ENCODE measurements around the gene ZNF831.
A peak's percentile ranks its signal among the peaks of the same experiment; 100 is the strongest.

Gene ZNF831

DNA sequence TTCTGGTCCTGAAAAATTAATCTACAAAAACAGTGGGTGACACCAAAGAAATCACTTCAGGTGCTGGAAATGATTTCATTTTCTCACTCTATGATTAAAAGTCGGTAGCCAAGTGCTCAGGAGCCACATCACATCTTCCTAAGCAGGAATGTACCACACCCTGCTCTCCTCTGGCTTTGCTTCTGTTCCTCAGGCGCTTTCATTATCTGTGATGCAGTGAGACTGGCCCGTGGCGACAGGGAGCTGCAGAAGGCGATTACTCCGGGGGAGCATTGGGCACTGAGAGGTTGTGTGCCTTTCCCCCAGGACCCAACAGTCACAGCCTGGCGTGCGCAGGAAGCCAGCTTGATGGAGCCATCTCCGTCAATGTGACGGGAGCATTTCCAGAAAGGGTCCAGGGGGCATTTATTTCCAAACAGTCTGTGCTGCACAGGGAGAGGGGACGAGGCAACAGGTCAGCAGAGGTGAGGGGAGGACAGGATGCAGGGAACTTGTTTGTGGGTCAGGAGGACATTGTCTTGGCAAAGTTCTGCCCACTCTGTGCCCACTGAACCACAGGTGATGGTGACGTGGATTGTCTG is 5.6 kb upstream of the ZNF831 start:
- no peak for DNase-seq

GRCh38 chr20:59158673-59159072 is 4.9 kb upstream of the ZNF831 start:
- no peak for DNase-seq

DNA sequence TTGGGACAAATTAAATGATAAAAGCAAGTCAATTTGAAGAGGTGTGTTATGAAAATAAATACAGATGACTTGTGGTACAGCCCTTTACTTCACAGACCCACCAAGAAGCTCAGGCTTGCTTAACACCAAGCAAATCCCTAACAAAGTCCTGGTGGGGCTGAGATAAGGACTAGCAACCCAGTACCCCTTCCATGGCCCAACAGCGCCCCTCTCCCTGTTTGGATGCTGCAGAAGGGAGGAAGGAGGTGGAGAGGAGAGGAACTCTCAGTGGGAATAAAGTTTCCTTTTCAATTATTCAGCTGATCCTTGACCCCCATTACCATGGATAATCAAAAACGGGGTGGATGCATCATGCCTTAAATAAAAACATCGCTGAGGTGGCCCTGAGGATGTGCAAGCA is 4.5 kb upstream of the ZNF831 start:
- no peak for DNase-seq

DNA sequence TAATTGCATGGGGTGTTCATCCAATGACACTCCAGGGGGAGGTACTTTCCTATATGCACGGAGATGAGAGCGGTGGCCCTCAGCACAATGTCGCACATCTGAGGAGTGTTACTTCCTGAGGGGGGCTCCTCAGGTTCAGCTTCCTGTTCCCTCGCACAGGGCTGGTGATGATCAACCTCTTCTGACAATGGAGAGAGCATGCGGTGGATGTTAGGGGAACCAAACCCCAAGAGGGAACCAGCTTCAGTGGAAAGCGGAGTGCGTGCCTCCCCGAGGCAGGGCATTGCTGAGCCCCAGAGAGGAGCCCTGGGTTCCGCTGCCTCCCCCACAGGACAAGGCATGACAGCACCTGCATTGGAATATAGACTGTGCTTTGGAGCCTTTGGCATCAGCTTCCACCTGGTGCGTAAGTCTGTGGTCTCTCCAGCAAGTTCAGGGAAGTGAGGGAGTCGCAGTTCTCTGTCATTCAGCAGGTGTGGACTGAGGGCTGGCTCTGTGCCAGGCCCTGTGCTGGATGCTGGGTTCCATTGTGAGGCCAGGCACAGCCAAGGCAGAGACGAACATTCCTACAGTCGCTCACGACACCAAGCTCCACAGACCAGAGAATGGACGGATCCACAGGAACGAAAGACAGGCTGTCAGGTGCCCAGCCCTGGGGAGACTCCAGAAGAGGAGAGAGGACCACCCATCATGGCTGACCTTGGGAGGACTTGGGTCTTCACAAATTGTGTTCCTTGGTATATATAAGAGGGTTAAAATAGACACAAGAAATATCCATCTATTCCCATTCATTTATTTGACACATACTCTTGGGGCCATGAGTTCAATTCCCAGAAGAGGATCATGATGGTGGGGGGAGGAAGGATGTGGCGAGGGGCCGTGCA is 3.9 kb upstream of the ZNF831 start:
- peak; percentile 64 to 71 for DNase-seq

DNA sequence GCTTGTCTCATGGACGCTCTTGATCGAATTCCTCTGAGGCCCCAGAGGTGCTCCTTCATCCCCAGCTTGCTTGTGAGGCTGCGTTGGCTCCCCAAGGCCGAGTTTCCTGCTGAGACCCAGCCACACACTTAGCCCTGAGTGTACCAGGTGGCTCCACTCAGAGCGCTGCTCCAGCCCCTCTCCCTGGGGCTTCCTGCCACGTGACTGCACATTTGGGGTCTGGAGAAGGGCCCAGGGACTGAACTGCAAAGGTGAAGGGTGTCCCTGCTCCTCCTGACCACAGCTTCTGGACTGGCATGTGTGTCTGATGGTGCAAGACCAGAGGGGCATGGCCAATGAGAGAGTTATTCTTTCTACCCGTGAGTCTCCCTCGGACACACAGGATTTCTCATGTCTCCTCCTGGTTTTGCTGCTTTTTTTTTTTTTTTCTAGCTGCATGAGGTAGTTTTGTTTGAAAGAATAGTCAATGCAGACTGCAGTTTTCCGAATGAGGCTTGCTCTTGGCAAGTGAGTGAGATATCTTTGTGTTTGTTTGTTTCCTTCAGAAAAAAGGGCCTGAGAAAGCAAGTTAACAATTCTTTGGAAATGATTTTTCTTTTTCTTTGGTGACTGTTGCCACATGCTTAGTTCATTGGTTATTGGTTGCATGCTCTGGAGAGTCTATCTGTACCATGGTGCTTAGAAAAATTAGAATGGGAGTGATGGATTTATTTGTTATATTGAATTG is 3.1 kb upstream of the ZNF831 start:
- no peak for DNase-seq

GRCh38 chr20:59161721-59162120 is 1.9 kb upstream of the ZNF831 start:
- no peak for DNase-seq

GRCh38 chr20:59164686-59165391 is 1.2 kb downstream of the ZNF831 start:
- DNase-seq, result no peak

DNA sequence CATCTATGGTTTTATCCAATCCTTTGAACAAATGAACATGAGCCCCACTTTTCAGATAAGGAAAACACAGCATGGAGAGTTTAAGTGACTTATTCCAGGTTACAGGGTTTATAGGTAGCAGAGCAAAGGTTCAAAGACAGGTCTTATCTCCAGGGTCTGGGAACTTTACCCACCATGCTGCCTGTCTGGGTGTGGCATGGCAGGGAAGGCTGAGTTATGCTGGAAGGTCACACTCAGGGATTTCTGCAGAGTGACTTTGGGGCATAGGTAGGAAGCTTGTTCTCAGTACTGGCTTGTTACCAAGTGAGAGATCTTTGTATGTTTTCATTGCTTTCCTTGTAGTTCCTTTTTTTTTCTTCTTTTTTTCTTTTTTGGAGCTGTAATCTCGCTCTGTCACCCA is 1.8 kb downstream of the ZNF831 start:
- DNase-seq, result no peak

- peak in 1 of 2 experiments; percentile 17 for DNase-seq
Observed at GRCh38 chr20:59165891-59166709, 2.5 kb downstream of the ZNF831 start.

DNA sequence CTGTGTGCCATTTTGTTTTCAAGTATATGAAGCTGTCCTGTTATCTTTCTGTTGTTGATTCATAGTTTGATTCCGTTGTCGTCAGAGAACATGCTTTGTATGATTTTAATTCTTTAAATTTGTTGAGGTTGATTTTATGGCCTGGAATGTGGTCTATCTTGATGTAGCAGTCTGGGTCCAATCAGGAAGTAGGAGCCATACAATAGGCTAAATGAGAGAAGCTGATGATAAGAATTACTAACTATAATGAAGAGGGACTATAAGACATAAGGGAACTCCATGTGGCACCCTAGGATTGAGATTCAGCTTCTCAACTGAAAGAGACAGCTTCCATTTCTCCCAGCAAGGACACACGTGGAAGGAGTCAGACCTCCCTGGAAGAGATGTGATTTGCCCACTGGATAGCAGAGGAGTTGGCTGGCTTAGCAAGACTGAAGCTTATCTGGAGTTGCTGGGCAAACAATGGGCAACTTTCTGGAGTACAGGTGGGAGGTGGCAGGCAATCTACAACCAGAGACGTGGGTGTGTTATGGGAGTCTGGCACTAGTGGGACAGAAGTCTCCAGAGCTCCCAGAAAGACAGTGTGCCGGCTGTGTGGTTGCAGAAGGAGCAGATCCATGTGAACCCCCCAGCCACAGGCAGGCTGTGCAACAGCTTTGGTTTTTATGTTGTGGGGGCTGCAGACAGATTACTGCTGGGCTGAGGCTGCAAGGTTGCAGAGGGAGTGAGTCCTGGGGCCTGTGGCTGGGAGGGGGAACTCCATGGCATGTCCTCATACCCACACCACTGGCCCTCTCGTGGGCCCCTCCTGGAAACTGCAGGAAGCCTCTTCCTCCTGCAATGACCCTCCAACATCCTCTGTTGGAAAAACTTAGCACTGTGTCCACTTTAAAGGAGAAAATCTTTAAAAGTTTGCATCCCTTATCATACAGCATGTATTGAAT is 7.1 kb downstream of the ZNF831 start:
- DNase-seq, result peak; percentile 15 to 18

GRCh38 chr20:59171986-59172385 is 8.4 kb downstream of the ZNF831 start:
- DNase-seq, result no peak

DNA sequence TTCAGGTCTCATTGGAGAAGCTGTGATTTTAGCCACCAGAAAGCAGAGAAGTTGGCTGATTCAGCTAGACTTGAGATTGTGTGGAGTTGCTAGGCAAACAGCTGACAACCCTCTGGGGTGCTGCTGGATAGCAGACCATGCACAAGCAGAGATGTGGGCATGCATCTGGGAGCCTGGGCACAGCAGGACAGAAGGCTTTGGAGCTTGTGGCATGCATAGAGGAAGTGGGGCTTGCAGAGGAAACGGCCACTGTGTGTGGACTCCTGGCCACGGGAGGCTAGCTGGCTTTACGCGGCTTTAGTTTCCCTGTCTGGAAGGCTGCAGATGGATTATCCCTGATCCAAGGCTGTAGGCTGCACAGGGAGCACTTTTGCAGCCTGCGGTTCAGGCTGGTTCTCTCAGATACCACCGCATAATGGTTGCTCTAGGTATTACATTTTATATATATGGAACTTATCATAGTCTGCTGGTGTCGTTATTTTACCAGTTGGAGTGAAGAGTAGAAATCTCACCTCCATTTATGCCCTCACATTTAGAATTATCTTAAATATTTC is 10.4 kb downstream of the ZNF831 start:
- peak; percentile 12 to 14 for DNase-seq

DNA sequence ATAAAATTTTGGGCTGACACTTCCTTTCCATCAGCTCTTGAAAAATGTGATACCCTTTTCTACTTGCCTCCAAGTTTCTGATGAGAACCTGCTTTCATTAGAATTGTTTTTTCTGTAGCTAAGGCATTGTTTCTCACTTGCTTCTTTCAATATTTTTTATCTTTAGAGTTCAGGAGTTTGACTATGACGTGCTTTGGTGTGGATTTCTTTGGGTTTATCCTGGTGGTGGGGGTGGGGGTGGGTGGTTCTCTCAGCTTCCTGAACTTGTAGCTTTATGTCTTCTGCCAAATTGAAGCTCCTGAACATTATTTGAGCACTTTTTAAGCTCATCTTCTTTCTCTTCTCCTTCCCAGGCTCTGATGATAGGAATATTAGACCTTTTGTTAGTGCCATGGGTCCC is 11.4 kb downstream of the ZNF831 start:
- DNase-seq, result no peak

- peak in 1 of 2 experiments; percentile 15 for DNase-seq
Observed at GRCh38 chr20:59175861-59176260, 12.2 kb downstream of the ZNF831 start.

DNA sequence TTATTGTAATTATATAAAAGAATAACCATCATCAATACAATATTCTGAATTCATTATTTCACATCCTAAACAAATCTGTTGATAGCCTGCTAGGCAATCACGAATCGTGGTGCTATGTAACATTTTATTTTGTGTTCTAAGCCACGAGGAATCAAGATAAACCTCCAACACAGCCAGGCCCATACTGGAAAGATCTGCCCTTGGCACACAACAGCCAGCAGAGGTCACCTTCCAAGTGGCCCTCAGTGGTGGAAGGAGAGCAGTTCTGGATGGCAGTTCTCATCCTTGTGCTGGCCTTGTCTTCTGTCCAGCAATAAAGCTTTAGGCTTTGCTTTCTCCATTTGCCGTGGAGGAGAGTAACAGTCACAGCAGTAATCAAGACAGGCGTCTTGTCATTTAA is 13.2 kb downstream of the ZNF831 start:
- DNase-seq, result no peak

DNA sequence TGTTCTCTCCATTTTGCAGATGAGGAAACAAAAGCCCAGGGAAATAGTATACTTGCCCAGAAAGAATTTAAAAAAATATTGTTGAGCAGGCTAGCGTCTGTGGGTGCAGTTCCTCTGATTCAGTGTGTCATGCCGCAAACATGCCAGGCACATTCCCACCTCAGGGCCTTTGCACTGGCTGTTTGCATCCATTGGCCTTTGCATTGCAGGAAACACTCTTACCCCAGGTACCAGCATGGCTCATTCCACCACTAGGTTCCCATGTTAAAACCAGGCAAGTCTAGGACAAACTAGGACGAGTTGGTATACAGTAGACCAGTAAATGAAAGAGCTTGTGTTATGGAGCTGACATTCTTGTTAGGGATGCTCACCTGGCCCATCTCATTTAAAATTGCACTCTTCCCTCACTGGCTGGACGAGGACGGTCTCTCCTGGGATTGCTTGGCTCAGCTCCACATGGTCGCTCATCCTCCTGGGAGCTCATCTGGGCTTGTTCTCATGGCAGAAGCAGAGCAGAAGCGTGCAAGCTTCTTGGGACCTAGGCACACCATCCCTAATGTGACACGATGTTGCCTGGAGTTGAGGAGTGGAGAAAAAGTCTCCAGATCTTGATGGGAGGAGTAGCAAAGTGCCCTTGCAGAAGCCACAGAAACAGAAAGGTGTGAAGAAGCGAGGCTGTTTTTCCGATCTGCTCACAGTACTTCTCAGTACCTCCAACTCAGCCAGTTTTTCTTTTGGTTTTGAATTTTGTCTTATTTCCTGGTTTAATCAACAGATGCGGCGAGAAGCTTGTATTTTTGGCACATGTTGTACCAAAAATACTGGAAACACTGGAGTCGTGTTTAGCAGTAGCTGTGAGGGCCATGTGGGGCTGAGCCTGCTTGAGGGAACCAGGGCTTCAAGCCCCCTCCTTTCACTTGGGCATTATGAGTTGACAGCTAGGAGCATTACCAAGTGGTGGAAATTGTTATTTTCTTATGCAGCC is 13.9 kb downstream of the ZNF831 start:
- DNase-seq, result peak; percentile 45 to 47

DNA sequence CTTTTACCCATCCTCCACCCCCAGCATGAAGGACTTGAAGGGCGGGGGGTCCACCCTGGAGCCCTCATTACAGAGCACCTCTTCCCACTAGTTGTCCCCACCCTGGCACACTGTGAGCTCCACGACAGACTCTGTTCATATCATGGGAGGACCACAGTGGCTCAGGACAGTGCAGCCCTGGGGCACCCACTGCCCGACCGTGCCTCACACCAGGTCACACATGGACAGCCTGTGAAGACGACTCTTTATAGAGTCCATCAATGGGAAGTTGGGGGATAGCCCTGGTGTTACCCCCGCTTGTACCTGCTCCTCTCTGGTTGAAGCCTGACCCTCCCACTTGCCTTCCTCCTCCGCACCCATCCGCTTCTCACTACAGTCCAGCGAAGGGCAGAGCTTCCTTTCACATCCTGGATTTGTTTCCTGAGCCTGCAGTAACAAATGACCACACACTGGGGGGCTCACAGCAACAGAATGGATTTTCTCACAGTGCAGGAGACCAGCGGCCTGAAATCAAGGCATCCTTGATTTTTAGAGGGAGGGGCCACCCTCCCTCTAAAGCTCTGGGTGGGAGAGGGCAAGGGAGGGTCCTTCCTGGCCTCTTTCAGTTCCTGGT is 15.5 kb downstream of the ZNF831 start:
- peak in 1 of 2 experiments; percentile 17 for DNase-seq

- DNase-seq, result no peak
Observed at GRCh38 chr20:59179988-59180387, 16.4 kb downstream of the ZNF831 start.

DNA sequence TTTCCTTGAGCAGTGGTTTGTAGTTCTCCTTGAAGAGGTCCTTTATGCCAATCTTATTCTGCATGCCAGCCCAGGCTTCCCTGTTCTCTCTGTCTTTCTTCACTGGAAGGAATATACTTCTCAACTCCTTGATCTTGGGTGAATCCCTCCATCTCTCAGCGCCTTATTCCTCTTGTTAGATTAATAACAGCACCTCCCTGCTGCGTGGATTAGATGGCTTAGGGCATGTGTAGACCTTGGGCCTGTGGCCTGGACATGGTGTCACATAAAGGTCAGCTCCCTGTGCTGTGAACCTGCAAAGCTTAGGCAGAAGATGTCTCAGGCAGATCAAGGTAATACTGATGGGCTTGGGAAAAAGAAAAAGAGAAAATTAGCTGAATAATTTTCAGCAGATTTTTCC is 18.3 kb downstream of the ZNF831 start:
- DNase-seq, result no peak
